GM21381 (cell line): ENCODE data around the gene MPV17L2.
"Not testable (repeated sequence)": the region's sequence is repeated elsewhere in the genome, so short reads cannot be mapped to it uniquely, and the experiment has no call there.

ENCODE experiments used
- ATAC-seq: cut with Tn5 transposase; IDR thresholded peaks from one replicate; pipeline ENCODE4 v1.9.1; 2021; ENCODE audit warnings: mild to moderate bottlenecking, moderate library complexity; ENCODE audit not compliant: unreplicated experiment

MPV17L2 gene

DNA sequence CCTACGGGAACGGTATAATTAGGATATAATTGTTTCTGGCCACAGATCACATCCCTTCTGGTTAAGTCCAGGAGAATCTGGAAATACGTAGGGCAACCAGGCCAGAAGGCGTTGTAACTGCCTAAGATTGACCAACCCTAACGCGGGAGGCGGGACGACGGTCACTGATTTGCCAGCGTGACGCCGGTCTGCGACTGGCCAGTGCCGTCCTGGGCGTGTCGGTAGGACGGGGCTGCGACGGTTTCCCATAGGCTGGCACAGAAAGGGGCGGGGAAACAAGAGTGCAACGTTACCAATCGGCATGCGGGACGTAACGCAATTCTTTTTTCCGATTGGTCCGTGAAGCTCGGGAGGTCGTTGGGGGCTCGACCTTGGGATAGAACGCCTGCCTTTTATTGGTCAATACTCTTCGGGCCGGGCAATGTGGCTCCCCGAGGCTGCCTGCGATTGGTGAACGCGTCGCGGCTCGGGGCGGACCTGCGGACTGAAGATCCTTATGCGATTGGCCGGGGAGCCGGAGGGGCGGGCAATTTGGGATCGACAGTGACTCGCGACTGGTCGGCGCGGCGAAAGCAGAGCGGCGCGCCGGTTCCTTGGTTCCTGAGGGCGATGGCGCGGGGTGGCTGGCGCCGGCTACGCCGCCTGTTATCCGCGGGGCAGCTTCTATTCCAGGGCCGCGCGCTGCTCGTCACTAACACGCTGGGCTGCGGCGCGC is at the start of gene MPV17L2:
Gene MPV17L2 (plus strand): TSS at position 546 of the 715 bp plus-strand sequence. CDS start 64 bp downstream, at position 610.
- peak; percentile 89 for ATAC-seq

DNA sequence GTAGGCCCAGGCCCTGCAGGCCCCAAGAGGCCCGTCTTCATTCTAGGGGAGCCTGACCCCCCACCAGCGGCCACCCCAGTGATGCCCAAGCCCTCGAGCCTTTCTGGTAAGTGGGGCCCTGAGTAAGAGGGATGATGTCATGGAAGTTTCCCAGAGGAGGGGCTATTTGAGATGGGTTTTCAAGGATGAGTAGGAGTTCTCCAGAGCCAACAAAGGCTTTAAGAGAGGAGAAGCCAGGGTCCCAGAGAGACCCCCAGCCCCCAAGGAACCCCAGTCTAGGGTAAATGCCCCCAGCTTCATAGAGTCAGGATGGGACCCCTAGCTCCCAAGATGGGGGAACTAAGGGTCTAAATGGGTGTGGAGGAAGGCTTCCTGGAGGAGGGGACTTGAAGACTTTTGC is 49.1 kb upstream of the MPV17L2 start:
- no peak for ATAC-seq

DNA sequence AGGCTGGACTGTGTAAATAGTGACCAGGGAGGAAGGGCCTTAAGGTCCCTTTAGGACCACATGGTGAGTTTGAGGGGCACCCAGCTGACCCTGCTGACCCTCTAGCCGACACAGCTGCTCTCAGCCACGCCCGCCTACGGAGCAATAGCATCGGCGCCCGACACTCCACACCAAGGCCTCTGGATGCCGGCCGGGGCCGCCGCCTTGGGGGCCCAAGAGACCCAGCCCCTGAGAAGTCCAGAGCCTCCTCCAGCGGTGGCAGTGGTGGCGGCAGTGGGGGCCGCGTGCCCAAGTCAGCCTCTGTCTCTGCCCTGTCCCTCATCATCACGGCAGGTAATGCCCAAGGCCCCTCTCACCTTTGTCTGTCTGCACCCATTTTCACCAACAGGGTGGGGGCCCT is 48.7 kb upstream of the MPV17L2 start:
- no peak for ATAC-seq

DNA sequence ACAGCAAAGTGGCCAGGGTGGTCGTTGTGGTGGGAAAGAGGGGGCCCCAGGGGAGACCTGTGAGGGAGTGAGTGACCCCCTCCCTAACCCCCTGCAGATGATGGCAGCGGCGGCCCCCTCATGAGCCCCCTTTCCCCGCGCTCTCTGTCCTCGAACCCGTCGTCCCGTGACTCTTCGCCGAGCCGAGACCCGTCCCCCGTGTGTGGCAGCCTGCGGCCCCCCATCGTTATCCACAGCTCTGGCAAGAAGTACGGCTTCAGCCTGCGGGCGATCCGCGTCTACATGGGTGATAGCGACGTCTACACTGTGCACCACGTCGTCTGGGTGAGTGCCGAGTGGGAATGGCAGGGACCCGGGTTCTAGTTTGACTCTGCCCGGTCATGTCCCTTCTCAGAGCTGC is 48.1 kb upstream of the MPV17L2 start:
- ATAC-seq: no peak

DNA sequence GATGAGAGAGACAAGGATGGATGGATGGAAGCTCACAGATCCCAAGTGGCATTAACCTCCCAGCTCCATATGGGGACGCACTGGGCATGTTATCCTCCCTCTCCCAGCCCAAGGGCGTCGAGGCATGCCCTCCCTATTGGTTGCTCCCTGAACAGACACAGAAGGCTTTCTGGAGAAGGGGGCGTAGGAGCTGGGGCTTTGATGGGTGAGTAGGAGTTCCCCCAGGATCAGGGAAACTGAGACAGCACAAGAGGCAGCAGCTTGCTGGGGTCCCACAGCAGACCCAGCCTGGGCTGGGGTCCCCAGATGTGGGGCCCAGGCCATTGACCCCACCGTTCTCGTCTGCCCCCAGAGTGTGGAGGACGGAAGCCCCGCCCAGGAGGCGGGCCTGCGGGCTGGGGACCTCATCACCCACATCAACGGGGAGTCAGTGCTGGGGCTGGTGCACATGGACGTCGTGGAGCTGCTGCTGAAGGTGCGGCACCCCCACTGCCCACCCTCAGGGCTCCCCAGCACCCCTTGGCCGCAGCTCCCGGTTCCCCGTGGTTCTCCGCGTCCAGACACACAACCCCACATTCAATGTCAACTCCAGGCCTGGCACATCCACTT is 47.5 kb upstream of the MPV17L2 start:
- ATAC-seq: no peak

DNA sequence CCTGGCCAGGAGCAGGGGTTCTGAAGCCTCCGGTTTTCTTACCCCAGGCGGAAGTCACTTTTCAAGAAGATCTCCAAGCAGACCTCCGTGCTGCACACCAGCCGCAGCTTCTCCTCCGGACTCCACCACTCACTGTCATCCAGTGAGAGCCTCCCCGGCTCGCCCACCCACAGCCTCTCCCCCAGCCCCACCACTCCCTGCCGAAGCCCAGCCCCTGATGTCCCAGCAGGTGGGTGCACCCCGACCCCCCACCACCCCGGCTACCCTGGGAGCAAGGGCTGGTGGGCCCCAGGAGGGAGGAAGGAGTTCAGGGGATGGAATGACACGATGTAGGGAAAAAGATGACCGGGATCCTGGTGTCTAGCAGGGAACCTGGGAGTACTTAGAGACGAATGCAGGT is 45.6 kb upstream of the MPV17L2 start:
- no peak for ATAC-seq

DNA sequence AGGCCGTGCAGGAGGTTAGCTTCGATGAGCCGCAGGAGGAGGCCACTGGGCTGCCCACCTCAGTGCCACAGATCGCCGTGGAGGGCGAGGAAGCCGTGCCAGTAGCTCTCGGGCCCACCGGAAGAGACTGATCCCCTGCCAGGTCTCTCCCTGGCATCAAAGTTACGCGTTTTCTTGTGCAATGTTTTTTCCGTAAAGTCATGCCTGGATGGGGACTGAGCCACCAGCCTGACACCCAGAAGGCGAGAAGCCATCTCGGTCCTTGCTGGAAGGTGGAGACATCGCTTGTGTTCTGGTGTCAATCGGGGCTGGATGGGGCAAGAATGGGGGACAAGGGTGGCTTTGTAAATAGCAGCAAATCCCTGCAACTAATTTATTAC is 43.4 kb upstream of the MPV17L2 start:
- no peak for ATAC-seq

- ATAC-seq: no peak
Measured at GRCh38 chr19:18150776-18151624, 42.0 kb upstream of the MPV17L2 start.

GRCh38 chr19:18152442-18152816 is 40.6 kb upstream of the MPV17L2 start:
- ATAC-seq: peak; percentile 57

DNA sequence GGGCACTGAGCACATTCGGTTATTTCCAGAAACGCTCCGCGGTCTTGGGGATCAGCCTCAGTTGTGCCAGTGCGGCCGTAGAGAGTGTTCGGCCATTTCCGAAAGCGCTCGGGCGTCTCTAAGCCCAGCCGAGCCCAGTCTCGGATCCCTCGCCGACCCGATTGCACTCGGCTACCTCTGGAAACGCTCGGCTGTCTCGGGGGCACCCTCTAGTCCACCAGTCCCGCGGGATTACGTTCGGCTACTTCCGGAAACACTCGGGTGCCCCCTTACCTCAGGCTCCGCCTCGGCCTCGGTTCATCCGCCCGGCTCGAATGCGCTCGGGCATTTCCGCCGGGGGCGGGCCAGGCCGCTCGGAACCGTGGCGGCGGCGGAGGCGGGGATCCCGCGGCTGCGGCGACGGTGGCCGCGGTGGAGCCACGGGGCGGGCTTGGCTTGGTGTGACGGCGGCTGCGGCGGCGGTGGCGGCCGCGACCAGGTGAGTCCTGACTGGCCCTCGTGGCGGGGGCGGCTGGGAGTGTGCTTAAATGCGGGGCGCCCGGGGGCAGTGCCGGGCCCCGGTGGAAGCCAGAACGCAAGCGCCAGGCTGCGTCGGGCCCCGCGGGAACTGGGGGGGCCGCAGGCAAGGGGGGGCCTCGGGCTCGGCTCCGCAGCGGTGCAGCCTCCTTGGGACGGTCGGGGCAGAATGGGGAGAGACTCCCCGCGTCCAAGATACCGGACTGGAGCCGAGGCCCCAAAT is 40.0 kb upstream of the MPV17L2 start, which contains the start of gene PIK3R2:
Gene PIK3R2 (plus strand): TSS at position 347 of the 739 bp plus-strand sequence. CDS start 2,717 bp downstream, outside the sequence.
- ATAC-seq: peak; percentile 71

DNA sequence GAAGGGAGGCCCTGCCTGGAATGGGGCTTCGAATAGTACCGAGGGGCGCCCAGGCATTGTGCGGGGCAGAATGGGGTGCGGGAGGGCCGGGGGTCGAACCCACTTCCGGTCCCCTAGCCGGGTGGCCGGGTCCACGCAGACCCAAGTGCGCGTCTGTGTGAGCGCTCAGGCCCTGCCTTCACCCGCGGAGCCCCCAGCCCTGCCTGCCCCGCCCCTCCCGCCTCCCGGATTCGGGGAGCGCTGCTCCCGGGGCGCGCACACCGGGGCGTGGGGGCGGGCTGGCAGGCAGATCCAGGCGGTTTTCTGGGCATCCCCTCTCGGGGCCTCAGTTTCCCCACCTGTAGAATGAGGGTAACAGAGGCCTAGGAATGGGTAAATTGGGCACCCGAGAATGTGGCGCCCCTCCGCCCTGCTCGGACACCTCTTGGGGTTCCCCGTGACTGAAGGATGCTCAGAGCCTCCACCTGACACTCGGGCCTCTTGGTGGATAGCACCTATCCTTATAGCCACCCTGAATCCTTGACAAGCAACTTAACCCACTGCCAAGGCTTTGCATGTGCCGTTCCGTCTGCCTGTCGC is 39.4 kb upstream of the MPV17L2 start:
- ATAC-seq: no peak

- no peak for ATAC-seq
Measured at GRCh38 chr19:18155095-18156087, 37.6 kb upstream of the MPV17L2 start.

DNA sequence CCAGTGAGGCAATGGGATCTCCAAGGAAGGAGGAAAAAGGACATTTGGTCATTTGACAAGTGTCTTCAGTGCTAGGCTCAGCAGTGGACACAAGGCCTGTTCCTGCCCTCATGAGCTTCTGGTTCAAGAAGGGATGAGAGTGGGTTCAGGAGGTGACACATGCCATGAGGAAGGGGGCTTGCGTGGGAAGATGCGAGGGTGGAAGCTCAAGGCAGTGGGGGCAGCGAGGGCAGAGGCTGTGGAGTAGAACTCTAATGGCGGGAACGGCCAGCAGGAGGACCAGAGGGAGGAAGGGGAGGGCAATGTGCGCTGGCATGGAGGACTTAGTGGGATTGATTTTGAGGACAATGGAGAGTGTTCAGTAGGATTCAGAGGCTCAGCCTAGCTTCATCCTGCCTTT is 36.8 kb upstream of the MPV17L2 start:
- no peak for ATAC-seq

DNA sequence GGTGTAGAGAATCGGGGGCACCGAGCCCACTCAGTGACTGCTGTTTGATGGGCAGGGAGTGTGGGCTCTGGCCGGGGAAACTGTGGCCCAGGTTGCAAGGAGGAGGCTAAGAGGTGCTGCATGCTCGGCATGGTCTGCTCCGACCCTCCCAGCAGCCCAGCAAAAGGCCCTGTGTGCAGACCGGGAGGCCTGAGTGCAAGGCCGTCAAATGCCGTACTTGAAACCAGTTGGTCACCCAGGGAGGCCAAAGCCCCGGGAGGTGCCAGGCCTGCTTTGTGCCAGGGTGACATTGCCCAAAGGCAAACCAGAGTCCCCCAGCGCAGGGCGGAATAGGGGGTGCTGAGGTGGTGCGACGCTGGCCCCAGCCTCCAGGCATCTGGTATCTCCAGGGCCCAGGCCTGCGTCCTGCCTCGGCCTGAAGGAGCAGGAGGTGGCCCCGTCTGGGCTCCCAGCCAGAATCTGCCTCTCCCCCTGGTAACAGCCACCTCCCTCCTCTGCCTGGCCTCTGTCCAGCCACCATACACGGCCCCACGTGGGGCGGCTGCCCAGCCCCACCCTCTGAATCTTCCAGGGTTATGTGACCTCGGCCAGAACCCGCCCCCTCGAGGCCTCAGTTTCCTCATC is 36.1 kb upstream of the MPV17L2 start:
- ATAC-seq: no peak

GRCh38 chr19:18157465-18158063 is 35.5 kb upstream of the MPV17L2 start:
- ATAC-seq: no peak

- ATAC-seq: no peak
Measured at GRCh38 chr19:18158467-18158866, 34.6 kb upstream of the MPV17L2 start.

GRCh38 chr19:18159059-18159616 is 33.9 kb upstream of the MPV17L2 start:
- ATAC-seq: not testable (repeated sequence)

DNA sequence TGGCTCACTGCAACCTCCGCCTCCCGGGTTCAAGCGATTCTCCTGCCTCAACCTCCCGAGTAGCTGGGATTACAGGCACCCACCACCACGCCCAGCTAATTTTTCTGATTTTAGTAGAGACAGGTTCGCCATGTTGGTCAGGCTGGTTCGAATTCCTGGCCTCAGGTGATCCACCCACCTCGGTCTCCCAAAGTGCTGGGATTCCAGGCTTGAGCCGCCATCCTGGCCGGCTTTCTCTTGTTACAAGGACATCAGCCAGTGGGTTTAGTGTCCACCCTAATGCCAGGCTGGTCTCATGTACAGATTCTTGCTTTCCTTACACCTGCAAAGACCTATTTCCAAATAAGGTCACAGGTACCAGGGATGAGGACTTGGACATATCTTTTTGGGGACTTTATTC is 33.2 kb upstream of the MPV17L2 start:
- ATAC-seq: no peak
